HepG2 (cell line): ENCODE measurements around the gene DYNC2I2. TPM values are rescaled to one million over a fixed set of nuclear protein-coding genes. Genes with fewer than 3 reads are reported as not detected.

Source experiments
- CCAR2 ChIP-seq: fragments of 200-400 bp; formaldehyde crosslinking; optimal IDR thresholded peaks from 2 replicates; pipeline ENCODE3; 2018; ENCODE audit warnings: low read depth, mild to moderate bottlenecking, low read length, moderate library complexity
- CEBPG ChIP-seq: IDR thresholded peaks from 2 replicates; pipeline ENCODE4 v1.6.1; 2016
- EHMT2 ChIP-seq: fragments of 200-600 bp; sonication (generic); IDR thresholded peaks from 2 replicates; pipeline ENCODE4 v1.7.0; 2017; ENCODE audit warnings: antibody characterized with exemption, low read depth, low read length, borderline replicate concordance
- ELF4 ChIP-seq: sonication (generic); formaldehyde crosslinking; IDR thresholded peaks from 2 replicates; pipeline ENCODE4 v1.5.0; 2020; ENCODE audit warnings: missing genetic modification reagents, mild to moderate bottlenecking, moderate library complexity, borderline replicate concordance
- GZF1 ChIP-seq: sonication (generic); formaldehyde crosslinking; IDR thresholded peaks from 2 replicates; pipeline ENCODE4 v1.5.1; 2020; ENCODE audit warnings: mild to moderate bottlenecking, missing genetic modification reagents
- POLR2G ChIP-seq: fragments of 200-400 bp; formaldehyde crosslinking; IDR thresholded peaks from 2 replicates; pipeline ENCODE4 v1.6.1; 2018; ENCODE audit warnings: mild to moderate bottlenecking, low read depth, low read length, moderate library complexity
- PRDM10 ChIP-seq: sonication (generic); formaldehyde crosslinking; IDR thresholded peaks from 2 replicates; pipeline ENCODE4 v1.4.0; 2020; ENCODE audit warnings: low read depth, missing genetic modification reagents
- PRPF4 ChIP-seq: fragments of 200-400 bp; formaldehyde crosslinking; IDR thresholded peaks from 2 replicates; pipeline ENCODE4 v1.6.1; 2016; ENCODE audit warnings: low read length, low read depth; ENCODE audit not compliant: poor library complexity, severe bottlenecking
- ZKSCAN5 ChIP-seq: sonication (generic); formaldehyde crosslinking; IDR thresholded peaks from 2 replicates; pipeline ENCODE4 v1.5.1; 2020; ENCODE audit warnings: mild to moderate bottlenecking, missing genetic modification reagents
- ZNF33A ChIP-seq: sonication (generic); formaldehyde crosslinking; IDR thresholded peaks from 2 replicates; pipeline ENCODE4 v1.5.1; 2020; ENCODE audit warnings: missing genetic modification reagents, mild to moderate bottlenecking, moderate library complexity, borderline replicate concordance
- ZNF644 ChIP-seq: IDR thresholded peaks from 2 replicates; pipeline ENCODE4 v1.6.1; 2016; ENCODE audit warnings: low read depth
- ZNF747 ChIP-seq: sonication (generic); formaldehyde crosslinking; IDR thresholded peaks from 2 replicates; pipeline ENCODE4 v1.8.1; 2023; ENCODE audit warnings: missing genetic modification reagents, mild to moderate bottlenecking, borderline replicate concordance
- ZNF816 ChIP-seq: sonication (generic); formaldehyde crosslinking; IDR thresholded peaks from 2 replicates; pipeline ENCODE4 v1.8.0; 2022; ENCODE audit warnings: missing genetic modification reagents, mild to moderate bottlenecking, borderline replicate concordance
- ZNF878 ChIP-seq: sonication (generic); formaldehyde crosslinking; IDR thresholded peaks from 2 replicates; pipeline ENCODE4 v1.8.1; 2023; ENCODE audit warnings: mild to moderate bottlenecking, missing genetic modification reagents, moderate library complexity
- polyA plus RNA-seq, 8 experiments: library from polyadenylated mRNA; depleted of rRNA in 3 of 8; stranded (reverse) in 7 of 8; unstranded in 1 of 8; fragments of >200 nt; fragmentation: Illumina TruSeq in 4 of 8; extraction: Trizol in 4 of 8; gene quantifications; 2 replicates each; pipeline versions ENCODE4 v1.2.1 to v1.2.3, GENCODE V29; 2011 to 2016; ENCODE audit warnings: low read depth in 4 of 8, missing spikeins in 1 of 8, mixed read lengths in 1 of 8; ENCODE audit not compliant: insufficient read depth in 1 of 8
- total RNA-seq, 5 experiments: library from RNA; depleted of rRNA; stranded (reverse); fragments of >200 nt; fragmentation: Illumina TruSeq; extraction: Trizol; gene quantifications; 2 replicates each; pipeline ENCODE4 v1.2.3, GENCODE V29; 2016; ENCODE audit warnings: low read depth in 1 of 5
- TF ChIP-seq, protein P1 (sequence below): sonication (generic); formaldehyde crosslinking; IDR thresholded peaks from 2 replicates; pipeline ENCODE4 v1.5.1; 2020; ENCODE audit warnings: mild to moderate bottlenecking, missing genetic modification reagents
- TF ChIP-seq, protein P2 (sequence below): IDR thresholded peaks from 2 replicates; pipeline ENCODE4 v1.6.1; 2016; ENCODE audit warnings: mild to moderate bottlenecking, missing biosample characterization, missing genetic modification reagents
- TF ChIP-seq, protein P3 (sequence below): sonication (generic); formaldehyde crosslinking; IDR thresholded peaks from 2 replicates; pipeline ENCODE4 v1.4.0; 2020; ENCODE audit warnings: low read depth, mild to moderate bottlenecking, missing genetic modification reagents
- TF ChIP-seq, protein P4 (sequence below): sonication (generic); formaldehyde crosslinking; conservative IDR thresholded peaks from 2 replicates; pipeline ENCODE4 v1.8.0; 2022; ENCODE audit warnings: mild to moderate bottlenecking, moderate library complexity, missing genetic modification reagents

DYNC2I2 gene
- total and polyA plus RNA-seq, 2 of the 13 experiments (the other 11 are each of a cell fraction or from before 2014, with no cell fraction given) = 13.7 to 40.2 TPM

- 0 out of 2 replicates have a peak, but pooled peaks have one; percentile 51 for TF ChIP-seq ZNF33A (CRISPR knock-in tag)
- TF ChIP-seq, protein P1, sequence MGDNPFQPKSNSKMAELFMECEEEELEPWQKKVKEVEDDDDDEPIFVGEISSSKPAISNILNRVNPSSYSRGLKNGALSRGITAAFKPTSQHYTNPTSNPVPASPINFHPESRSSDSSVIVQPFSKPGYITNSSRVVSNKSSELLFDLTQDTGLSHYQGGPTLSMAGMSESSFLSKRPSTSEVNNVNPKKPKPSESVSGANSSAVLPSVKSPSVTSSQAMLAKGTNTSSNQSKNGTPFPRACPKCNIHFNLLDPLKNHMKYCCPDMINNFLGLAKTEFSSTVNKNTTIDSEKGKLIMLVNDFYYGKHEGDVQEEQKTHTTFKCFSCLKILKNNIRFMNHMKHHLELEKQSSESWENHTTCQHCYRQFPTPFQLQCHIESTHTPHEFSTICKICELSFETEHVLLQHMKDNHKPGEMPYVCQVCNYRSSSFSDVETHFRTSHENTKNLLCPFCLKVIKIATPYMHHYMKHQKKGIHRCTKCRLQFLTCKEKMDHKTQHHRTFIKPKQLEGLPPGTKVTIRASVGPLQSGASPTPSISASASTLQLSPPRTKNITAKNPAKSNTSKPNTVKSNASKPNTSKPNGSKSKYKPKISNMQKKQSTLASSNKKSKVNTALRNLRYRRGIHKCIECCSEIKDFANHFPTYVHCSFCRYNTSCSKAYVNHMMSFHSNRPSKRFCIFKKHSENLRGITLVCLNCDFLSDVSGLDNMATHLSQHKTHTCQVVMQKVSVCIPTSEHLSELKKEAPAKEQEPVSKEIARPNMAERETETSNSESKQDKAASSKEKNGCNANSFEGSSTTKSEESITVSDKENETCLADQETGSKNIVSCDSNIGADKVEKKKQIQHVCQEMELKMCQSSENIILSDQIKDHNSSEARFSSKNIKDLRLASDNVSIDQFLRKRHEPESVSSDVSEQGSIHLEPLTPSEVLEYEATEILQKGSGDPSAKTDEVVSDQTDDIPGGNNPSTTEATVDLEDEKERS (CRISPR knock-in tag) = peak; percentile 79; the same call in 1 of the 2 replicates
- peak; percentile 69; the same call in 1 of the 2 replicates for TF ChIP-seq ZNF747
- TF ChIP-seq POLR2G = peak; percentile 60
- no peak for TF ChIP-seq CEBPG
- no peak for TF ChIP-seq ZKSCAN5 (CRISPR knock-in tag)
- TF ChIP-seq PRDM10 (CRISPR knock-in tag) = no peak
- TF ChIP-seq, protein P2, sequence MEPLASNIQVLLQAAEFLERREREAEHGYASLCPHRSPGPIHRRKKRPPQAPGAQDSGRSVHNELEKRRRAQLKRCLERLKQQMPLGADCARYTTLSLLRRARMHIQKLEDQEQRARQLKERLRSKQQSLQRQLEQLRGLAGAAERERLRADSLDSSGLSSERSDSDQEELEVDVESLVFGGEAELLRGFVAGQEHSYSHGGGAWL (CRISPR knock-in tag) = peak; percentile 51; the same call in 1 of the 2 replicates
- no peak for TF ChIP-seq EHMT2
- no peak for TF ChIP-seq ZNF644 (CRISPR knock-in tag)
- TF ChIP-seq, protein P3, sequence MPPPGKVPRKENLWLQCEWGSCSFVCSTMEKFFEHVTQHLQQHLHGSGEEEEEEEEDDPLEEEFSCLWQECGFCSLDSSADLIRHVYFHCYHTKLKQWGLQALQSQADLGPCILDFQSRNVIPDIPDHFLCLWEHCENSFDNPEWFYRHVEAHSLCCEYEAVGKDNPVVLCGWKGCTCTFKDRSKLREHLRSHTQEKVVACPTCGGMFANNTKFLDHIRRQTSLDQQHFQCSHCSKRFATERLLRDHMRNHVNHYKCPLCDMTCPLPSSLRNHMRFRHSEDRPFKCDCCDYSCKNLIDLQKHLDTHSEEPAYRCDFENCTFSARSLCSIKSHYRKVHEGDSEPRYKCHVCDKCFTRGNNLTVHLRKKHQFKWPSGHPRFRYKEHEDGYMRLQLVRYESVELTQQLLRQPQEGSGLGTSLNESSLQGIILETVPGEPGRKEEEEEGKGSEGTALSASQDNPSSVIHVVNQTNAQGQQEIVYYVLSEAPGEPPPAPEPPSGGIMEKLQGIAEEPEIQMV (CRISPR knock-in tag) = no peak
- no peak for TF ChIP-seq PRPF4
- TF ChIP-seq, protein P4, sequence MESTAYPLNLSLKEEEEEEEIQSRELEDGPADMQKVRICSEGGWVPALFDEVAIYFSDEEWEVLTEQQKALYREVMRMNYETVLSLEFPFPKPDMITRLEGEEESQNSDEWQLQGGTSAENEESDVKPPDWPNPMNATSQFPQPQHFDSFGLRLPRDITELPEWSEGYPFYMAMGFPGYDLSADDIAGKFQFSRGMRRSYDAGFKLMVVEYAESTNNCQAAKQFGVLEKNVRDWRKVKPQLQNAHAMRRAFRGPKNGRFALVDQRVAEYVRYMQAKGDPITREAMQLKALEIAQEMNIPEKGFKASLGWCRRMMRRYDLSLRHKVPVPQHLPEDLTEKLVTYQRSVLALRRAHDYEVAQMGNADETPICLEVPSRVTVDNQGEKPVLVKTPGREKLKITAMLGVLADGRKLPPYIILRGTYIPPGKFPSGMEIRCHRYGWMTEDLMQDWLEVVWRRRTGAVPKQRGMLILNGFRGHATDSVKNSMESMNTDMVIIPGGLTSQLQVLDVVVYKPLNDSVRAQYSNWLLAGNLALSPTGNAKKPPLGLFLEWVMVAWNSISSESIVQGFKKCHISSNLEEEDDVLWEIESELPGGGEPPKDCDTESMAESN = peak; percentile 59; the same call in 1 of the 2 replicates
- peak; percentile 84; the same call in 1 of the 2 replicates for TF ChIP-seq ZNF878 (CRISPR knock-in tag)
- TF ChIP-seq CCAR2 = no peak
- no peak for TF ChIP-seq ELF4 (CRISPR knock-in tag)
- TF ChIP-seq ZNF816 (CRISPR knock-in tag) = peak; percentile 42; the same call in 1 of the 2 replicates
- peak; percentile 31; the same call in 1 of the 2 replicates for TF ChIP-seq GZF1
These were observed 45.9 kb upstream of the DYNC2I2 start, which contains the start of gene PKN3 (continued) for GRCh38 chr9:128702445-128702948.
